ENCODE measurements around the gene RBM44. TPM values are rescaled to one million over a fixed set of nuclear protein-coding genes. Genes with fewer than 3 reads are reported as not detected.

RBM44 gene
- total RNA-seq, 2 donors from 2014 or later = 2.2 to 4.0 TPM

DNA sequence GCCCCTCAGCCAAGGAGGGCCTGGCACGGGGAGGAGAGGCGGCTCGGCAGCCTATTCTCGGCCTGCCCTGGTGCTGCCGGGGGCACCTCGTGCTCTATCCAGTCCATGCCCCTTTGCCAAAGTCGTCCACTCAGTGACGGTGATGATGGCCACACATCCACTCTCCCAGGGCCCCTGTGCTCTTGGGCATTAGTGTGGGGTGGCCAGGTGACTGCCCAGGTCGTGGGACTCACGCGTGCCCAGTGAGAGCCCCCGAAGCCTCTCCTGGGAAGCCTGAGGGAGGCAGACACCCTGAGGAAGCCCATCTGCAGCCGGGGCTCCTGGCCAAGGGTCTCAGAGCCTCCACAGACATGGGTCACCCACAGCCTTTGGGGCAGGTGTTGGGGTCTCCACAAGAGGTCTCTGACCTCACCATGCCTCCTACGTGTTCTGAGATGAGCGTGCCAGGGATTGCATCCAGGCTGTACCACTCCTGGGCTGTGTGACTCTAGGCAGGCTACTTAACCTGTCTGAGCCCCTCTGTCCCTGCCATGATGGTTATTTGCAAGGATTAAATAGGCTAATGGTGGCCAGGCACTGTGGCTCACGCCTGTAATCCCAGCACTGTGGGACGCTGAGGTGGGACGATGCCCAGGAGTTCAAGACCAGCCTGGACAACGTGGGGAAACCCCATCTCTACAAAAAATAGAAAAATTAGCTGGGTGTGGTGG lies 73.8 kb downstream of the RBM44 start:
- no peaks in the 10 kb centered on the region for H3K9me3 ChIP-seq (ENCODE audit: control insufficient read depth, low read length, poor library complexity, severe bottlenecking)
- ATAC-seq = no peak
- DNase-seq = no peak
- H3K4me3 Mint-ChIP-seq = no peak overlapping the region
- H3K27ac Mint-ChIP-seq = no peak overlapping the region
- H3K4me1 Mint-ChIP-seq = peaks cover 17% of the 10 kb centered on the region
- H3K36me3 Mint-ChIP-seq (ENCODE audit: low read depth) = peaks cover 2% of the 10 kb centered on the region
- peaks cover 45% of the 10 kb centered on the region for H3K27me3 Mint-ChIP-seq

DNA sequence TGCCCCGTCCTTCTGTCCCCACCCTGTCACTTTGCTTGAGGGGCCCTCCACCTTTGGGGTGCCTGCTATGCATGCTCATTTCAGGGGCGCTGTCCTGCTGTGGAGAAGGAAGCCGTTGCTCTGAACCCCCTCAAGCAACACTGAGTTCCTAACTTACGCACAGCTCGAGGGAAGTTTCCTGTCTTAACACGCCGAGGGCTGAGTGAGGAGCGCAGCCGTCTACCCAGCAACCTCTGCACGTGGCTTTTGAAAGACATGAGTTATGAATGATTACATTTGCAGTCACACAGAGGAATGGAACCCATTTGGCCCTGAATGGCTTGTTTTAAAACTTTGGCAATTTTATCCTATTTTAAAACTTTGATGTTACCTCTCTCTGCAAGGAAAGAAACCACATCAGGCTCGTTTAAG lies 74.8 kb downstream of the RBM44 start:
- peaks cover 45% of the 10 kb centered on the region for H3K27me3 Mint-ChIP-seq
- no peak overlapping the region for H3K4me3 Mint-ChIP-seq
- DNase-seq (no peak), ATAC-seq (no peak)
- H3K27ac Mint-ChIP-seq = no peak overlapping the region
- H3K9me3 ChIP-seq (ENCODE audit: control insufficient read depth, low read length, poor library complexity, severe bottlenecking) = no peaks in the 10 kb centered on the region
- peaks cover 17% of the 10 kb centered on the region for H3K4me1 Mint-ChIP-seq
- peaks cover 2% of the 10 kb centered on the region for H3K36me3 Mint-ChIP-seq (ENCODE audit: low read depth)

DNA sequence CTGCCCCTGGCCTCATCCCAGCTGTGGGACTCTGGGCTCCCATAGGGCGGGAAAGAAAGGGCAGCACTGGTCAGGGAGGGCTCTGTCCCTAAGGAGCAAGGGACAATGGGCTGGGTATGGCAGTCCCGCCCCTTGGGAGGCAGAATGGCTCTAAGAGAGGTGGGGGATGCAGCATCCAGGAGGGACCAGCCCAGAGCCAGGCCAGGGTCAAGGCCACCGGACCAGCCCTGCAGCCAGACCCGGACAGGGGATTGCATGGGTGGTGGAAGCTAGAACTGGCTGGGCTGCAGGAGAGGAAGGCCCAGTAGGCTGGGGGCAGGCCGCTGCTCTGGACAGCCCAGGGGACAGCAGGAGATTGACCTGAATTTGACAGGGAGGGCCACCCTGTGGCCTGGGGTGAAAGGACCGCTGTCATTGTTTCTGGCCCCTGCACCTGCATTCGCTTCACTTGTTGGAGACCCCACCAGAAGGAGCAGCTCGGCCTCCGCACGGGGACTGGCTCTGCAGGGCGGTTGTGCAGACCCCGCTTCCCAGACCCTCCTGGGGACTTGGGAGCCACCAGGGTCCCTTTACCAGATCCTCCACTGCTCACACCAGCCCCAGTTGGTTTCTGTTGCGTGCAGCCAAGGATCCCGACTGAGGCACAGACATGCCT lies 75.4 kb downstream of the RBM44 start:
- peaks cover 12% of the 10 kb centered on the region for H3K4me1 Mint-ChIP-seq
- H3K27me3 Mint-ChIP-seq = peaks cover 39% of the 10 kb centered on the region
- H3K4me3 Mint-ChIP-seq = no peak overlapping the region
- H3K27ac Mint-ChIP-seq = peak overlapping the region; percentile 24
- H3K9me3 ChIP-seq (ENCODE audit: control insufficient read depth, low read length, poor library complexity, severe bottlenecking) = no peaks in the 10 kb centered on the region
- no peak for DNase-seq
- H3K36me3 Mint-ChIP-seq (ENCODE audit: low read depth) = peaks cover 2% of the 10 kb centered on the region
- no peak for ATAC-seq

DNA sequence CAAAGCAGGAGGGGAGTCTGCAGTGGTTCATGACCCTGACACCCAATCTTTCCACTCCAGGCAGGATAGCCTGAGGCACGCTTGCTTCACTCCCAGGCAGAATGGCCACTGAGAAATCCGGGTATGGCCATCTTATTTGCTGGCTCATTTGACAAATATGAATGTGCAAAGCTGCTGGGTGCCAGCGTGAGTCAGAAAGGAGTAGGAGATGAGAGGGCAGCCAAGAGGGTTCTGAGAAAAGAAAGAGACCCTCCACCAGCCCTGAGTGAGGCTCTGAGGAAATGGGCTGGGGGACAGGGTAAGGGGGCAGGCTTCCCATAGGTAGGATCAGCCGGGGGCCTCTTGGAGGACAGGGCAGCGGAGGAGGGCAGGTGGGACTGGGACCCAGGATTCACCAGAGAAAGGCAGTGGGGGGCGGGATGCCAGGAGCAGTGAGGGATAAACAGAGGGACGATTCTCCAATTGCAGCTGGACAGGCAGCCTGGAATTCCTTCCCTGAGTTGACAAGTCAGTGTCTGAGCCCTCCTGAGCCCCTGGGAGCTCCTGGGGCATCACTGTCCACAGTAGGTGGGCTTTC lies 76.1 kb downstream of the RBM44 start:
- Mint-ChIP-seq H3K4me1 (peaks cover 9% of the 10 kb centered on the region), H3K36me3 (ENCODE audit: low read depth) (peaks cover 2% of the 10 kb centered on the region), H3K27me3 (peaks cover 33% of the 10 kb centered on the region), H3K4me3 (no peak overlapping the region), H3K27ac (peak overlapping the region; percentile 24)
- H3K9me3 ChIP-seq (ENCODE audit: control insufficient read depth, low read length, poor library complexity, severe bottlenecking) = no peaks in the 10 kb centered on the region
- DNase-seq (no peak), ATAC-seq (no peak)

DNA sequence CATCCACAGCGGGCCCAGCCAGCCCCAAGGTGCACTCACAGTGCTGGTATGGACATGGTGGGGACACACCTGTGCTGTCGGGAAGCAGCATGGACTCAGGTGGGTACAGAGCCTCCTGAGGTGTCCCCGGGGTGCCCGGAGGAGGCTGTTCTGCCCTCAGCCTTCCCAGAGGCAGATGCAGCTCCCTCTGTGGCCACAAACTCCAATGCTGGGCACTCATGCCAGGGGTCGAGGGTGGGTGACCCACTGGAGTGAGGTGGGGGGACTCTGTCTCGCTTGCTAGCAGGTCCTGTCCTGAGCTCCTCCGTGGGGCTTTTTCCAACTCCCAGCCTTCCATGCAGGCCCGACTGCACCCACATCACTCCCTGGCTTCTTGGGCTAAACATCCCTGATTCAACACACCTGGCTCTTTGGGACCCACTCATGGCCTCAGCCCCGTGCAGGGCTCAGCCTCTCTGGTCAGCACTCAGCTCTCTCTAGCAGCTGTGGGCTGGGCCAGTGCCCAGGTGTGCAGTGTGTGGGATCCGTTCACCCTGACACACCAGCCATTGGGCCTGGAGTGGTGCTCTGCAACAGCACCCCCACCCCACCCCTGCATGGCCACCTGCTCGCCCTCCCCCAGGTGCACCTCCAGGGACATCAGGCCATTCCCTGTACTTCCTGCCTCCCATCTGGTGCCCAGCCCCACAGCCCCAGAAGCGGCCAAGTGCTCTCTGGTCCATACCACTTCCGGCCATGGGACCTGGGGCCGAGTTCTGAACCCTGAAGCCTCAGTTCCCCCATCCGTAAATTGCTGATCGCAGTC lies 76.9 kb downstream of the RBM44 start:
- Mint-ChIP-seq H3K27me3 (peaks cover 26% of the 10 kb centered on the region), H3K27ac (no peak overlapping the region), H3K4me3 (no peak overlapping the region), H3K36me3 (ENCODE audit: low read depth) (peaks cover 2% of the 10 kb centered on the region), H3K4me1 (peaks cover 7% of the 10 kb centered on the region)
- H3K9me3 ChIP-seq (ENCODE audit: control insufficient read depth, low read length, poor library complexity, severe bottlenecking) = no peaks in the 10 kb centered on the region
- no peak for DNase-seq
- no peak for ATAC-seq

DNA sequence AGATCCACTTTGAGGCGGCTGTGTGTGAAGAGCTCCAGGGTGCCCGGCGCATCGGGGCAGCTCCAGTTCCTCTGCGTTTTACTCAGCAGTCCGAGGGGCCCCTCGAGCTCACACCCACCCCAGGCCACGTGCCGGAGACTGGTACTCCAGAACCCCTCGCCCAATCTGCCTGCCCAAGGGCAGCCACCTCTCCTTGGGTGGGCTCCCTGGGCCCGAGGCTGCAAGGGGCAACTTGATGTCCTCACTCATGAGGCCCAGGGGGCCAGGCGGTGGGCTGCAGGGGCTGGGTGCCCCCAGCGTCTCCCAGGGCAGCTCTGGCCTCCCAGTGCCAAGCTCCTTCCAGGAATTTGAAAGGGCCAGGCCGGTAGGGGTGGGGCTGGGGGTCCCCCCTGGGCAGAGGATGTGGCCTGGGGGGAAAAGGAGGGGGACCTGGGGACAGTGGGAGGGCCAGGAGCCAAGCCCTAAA lies 77.5 kb downstream of the RBM44 start:
- DNase-seq = no peak
- no peak for ATAC-seq
- Mint-ChIP-seq H3K4me1 (peaks cover 4% of the 10 kb centered on the region), H3K27me3 (peaks cover 19% of the 10 kb centered on the region), H3K27ac (no peak overlapping the region), H3K4me3 (no peak overlapping the region), H3K36me3 (ENCODE audit: low read depth) (peaks cover 1% of the 10 kb centered on the region)
- H3K9me3 ChIP-seq (ENCODE audit: control insufficient read depth, low read length, poor library complexity, severe bottlenecking) = no peaks in the 10 kb centered on the region

DNA sequence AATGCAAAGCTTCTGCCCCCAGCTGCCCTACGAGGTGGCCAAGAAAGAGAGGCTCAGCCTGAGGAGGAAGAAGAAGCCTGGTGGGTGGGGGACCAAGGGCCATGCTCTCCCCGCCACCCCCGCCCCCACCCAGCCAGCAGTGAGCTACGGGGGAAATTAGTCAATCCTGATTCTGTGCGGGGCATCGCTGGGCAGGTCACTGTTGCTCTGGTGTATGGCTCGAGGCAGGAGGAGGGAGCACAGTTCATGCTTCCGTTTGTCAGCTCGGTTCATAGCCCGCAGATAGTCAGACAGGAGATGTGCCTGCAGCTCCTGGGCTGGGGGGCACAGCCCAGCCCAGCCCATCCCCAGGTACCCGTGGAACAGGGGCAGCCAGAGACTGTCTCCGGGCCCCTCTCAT lies 78.0 kb downstream of the RBM44 start:
- peaks cover 15% of the 10 kb centered on the region for H3K27me3 Mint-ChIP-seq
- no peak for ATAC-seq

DNA sequence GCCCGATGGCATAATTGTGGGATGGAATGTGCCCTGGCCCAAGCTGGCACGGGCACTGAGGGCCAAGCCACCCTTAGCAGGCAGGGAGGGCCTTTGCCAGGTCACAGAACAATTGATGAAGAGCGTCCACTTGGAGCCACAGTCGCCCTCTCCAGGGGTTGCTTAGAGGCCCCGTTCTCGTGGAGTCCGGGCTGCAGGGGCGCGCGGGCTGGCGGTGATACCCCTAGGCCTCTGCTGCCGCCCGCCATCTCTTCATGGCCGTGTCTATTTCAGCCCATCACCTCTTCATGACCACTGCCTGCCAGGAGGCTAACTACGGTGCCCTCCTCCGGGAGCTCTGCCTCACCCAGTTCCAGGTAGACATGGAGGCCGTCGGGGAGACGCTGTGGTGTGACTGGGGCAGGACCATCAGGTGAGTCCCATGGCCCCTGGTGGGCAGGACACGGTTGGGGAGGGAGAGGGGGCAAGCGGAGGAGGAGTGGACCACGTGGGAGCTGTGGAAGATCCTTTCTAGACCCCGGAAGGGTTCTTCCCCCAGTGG lies 78.4 kb downstream of the RBM44 start:
- no peak for DNase-seq
- Mint-ChIP-seq H3K27ac (no peak overlapping the region), H3K36me3 (ENCODE audit: low read depth) (no peaks in the 10 kb centered on the region), H3K4me1 (peaks cover 4% of the 10 kb centered on the region), H3K4me3 (no peak overlapping the region), H3K27me3 (peaks cover 10% of the 10 kb centered on the region)
- no peak for ATAC-seq
- H3K9me3 ChIP-seq (ENCODE audit: control insufficient read depth, low read length, poor library complexity, severe bottlenecking) = no peaks in the 10 kb centered on the region

More for the DNA sequence above, 78.0 kb downstream of the RBM44 start:
- H3K4me1 Mint-ChIP-seq = peaks cover 4% of the 10 kb centered on the region
- H3K9me3 ChIP-seq (ENCODE audit: control insufficient read depth, low read length, poor library complexity, severe bottlenecking) = no peaks in the 10 kb centered on the region
- H3K36me3 Mint-ChIP-seq (ENCODE audit: low read depth) = no peaks in the 10 kb centered on the region
- DNase-seq = no peak
- H3K4me3 Mint-ChIP-seq = no peak overlapping the region
- H3K27ac Mint-ChIP-seq = no peak overlapping the region

DNA sequence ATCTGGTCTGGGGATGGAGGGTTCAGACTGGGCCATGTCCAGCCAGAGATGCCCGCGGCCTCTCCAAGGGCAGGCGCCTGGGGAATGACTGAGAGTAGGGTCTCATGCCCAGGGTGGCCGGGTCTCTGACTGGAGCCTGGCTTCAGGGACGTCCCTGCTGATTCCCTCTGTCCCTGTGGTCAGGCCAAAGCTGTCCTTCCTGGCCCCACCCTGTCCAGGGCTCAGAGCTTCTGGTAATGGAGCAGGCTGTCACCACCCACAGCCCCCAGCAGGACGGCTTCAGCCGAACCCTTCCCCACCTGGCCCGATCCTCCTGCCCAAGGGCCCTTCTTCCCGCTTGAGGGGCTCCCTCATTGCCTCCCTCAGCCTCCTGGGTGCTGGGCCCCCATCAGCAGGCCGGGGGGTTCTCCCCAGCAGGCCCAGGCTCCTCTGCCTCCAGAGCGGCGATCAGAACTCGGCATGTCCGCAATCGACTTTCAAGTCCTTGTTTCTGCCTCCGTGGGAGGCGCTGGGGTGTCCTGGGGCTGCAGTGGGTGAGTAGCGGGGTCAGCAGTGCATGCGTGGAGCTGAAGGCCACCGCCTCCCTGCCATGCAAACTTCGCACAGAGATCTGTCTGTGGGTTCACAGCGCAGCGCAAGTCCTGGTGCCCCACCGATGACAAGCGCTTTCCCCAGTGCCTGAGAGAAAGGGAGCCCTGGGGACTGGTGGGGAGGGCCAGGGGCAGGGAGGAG lies 79.2 kb downstream of the RBM44 start:
- Mint-ChIP-seq H3K27ac (no peak overlapping the region), H3K27me3 (peaks cover 6% of the 10 kb centered on the region), H3K4me3 (no peak overlapping the region), H3K4me1 (peaks cover 4% of the 10 kb centered on the region), H3K36me3 (ENCODE audit: low read depth) (no peaks in the 10 kb centered on the region)
- no peaks in the 10 kb centered on the region for H3K9me3 ChIP-seq (ENCODE audit: control insufficient read depth, low read length, poor library complexity, severe bottlenecking)
- DNase-seq (no peak), ATAC-seq (no peak)

DNA sequence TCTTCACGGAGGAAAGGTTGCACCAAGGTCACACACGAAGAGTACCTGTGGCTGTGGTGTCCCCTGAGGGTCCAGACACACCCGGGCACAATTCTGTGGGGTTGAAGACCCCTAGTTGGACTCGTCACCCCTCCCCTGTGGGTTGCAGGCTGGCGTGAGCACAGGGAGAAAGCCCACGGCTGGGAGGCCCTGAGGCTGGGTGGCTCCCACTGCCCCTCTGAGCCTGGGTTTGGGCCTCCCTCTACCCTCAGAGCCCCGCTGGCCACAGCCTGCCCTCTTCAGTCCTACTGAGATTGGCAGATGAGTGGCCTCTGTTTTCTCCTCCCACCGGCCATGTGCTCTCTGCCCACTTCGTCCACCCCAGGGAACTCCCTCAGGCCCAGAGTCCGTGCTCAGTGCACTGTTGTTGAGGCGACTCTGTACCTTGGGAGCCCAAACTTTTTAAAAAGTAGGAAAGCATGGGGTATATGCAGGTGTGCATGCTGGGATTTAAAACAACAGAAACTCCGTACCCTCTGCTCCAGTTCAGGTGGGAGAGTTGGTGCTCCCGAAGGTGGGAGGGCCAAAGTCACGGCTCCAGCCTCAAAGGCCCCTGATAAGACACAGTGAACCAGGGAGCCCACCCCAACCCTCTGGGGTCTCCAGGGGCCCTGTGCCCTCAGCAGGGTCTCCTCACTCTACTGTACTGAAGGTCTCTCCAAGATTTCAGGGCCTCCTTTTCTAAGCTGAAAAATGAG lies 79.9 kb downstream of the RBM44 start:
- no peak for DNase-seq
- no peak overlapping the region for H3K27ac Mint-ChIP-seq

DNA sequence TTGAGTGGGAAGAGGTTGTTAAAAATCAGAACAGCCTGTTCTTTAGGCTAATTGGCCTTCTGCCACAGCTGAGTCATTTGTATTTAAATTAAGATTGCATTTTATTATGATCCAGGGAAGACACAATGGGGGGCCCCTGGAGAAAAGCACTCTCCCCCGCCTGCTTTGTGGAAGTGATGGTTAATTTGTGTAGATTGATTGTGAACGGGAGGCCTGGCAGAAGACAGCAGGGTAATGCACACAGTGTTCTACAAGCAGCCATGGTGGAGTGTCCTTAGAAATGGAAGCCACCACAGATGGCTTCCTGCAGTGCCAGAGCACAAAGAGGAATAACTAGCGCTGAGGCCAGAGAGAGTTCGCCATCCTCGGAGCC lies 80.5 kb downstream of the RBM44 start:
- H3K9me3 ChIP-seq (ENCODE audit: control insufficient read depth, low read length, poor library complexity, severe bottlenecking) = no peaks in the 10 kb centered on the region
- no peaks in the 10 kb centered on the region for H3K36me3 Mint-ChIP-seq (ENCODE audit: low read depth)
- H3K27ac Mint-ChIP-seq = no peak overlapping the region
- no peaks in the 10 kb centered on the region for H3K27me3 Mint-ChIP-seq
- no peak for DNase-seq
- no peak overlapping the region for H3K4me3 Mint-ChIP-seq
- H3K4me1 Mint-ChIP-seq = no peaks in the 10 kb centered on the region
- ATAC-seq = no peak

More for the DNA sequence above, 79.9 kb downstream of the RBM44 start:
- Mint-ChIP-seq H3K4me3 (no peak overlapping the region), H3K4me1 (peaks cover 4% of the 10 kb centered on the region), H3K36me3 (ENCODE audit: low read depth) (no peaks in the 10 kb centered on the region), H3K27me3 (peaks cover 5% of the 10 kb centered on the region)
- no peak for ATAC-seq
- H3K9me3 ChIP-seq (ENCODE audit: control insufficient read depth, low read length, poor library complexity, severe bottlenecking) = no peaks in the 10 kb centered on the region

DNA sequence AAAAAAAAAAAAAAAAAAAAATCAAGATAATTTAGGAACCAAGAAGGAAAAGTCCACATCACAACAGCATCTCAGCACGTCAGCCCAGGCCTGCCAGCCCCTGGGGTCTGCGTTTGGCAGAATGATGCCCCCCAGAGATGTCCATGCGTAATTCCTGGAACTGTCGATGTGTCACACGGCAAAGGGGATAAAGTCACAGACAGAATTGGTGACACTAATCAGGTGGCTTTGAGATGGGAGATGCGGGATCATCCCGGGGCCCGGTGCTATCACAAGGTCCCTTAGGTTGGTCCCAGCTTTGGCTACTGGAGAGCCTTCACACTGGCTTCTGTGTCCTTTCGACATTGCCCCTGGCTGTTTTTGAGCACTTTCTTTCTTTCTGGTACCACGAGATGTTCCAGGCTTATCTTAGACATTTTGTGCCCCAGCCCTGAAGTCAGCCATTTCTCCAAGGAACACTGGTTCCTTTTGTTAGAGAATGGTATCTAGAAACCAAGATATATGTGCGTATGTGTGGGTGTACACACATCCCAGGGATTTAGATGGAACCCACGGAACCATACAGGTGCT lies 81.5 kb downstream of the RBM44 start:
- Mint-ChIP-seq H3K27ac (no peak overlapping the region), H3K27me3 (no peaks in the 10 kb centered on the region)

More for the DNA sequence above, 81.5 kb downstream of the RBM44 start:
- H3K4me1 Mint-ChIP-seq = no peaks in the 10 kb centered on the region
- no peaks in the 10 kb centered on the region for H3K9me3 ChIP-seq (ENCODE audit: control insufficient read depth, low read length, poor library complexity, severe bottlenecking)
- ATAC-seq (no peak), DNase-seq (no peak)
- H3K4me3 Mint-ChIP-seq = no peak overlapping the region
- H3K36me3 Mint-ChIP-seq (ENCODE audit: low read depth) = no peaks in the 10 kb centered on the region
